GM12874 (cell line): ENCODE measurements around the gene ATP5PB.

Experiments
- TF ChIP-seq, protein P1 (sequence below): IDR thresholded peaks from 2 replicates; pipeline ENCODE4 v1.5.1; 2011; ENCODE audit warnings: low read depth, mild to moderate bottlenecking, control low read depth, low read length, moderate library complexity; ENCODE audit not compliant: insufficient read depth

The ATP5PB gene

DNA sequence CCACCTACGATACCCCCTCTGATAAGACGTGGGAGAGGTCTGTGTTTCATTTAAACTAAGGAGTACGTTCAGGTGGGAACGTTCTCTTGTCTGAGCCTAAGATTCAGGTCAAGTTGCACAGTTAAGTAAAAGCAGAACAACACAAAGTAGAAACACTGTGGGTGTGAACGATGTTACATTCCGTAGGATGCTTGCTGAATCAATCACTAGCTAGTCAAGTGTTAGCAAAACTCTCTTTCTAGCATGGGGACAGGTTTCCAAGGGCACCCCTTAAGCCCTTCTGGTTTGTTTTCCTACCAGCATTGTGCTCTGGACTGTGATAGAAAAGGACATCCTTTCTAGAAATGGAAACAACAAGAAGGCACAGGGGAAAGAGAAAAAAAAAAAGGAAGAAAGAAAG lies 37.9 kb downstream of the ATP5PB start:
- TF ChIP-seq, protein P1, sequence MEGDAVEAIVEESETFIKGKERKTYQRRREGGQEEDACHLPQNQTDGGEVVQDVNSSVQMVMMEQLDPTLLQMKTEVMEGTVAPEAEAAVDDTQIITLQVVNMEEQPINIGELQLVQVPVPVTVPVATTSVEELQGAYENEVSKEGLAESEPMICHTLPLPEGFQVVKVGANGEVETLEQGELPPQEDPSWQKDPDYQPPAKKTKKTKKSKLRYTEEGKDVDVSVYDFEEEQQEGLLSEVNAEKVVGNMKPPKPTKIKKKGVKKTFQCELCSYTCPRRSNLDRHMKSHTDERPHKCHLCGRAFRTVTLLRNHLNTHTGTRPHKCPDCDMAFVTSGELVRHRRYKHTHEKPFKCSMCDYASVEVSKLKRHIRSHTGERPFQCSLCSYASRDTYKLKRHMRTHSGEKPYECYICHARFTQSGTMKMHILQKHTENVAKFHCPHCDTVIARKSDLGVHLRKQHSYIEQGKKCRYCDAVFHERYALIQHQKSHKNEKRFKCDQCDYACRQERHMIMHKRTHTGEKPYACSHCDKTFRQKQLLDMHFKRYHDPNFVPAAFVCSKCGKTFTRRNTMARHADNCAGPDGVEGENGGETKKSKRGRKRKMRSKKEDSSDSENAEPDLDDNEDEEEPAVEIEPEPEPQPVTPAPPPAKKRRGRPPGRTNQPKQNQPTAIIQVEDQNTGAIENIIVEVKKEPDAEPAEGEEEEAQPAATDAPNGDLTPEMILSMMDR, result no peak

DNA sequence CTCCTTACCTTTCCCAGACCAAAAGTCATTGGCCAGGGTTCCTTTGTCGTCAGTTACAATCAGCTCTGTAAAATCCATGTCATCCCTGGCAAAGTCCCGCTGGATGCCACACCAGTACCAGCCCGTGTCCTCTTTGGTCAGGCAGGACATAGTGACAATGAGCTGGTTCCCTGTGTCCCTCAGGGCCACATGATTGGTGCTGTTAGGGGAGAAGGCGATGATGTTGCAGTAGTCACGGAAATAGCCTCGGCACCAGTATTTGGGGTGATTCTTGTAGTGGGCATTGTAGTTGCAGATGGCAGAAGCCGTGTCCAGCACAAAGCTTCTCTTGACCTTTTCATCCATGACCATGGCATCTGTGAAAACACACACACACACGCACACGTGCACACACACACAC lies 39.4 kb downstream of the ATP5PB start:
- TF ChIP-seq, protein P1, result no peak

DNA sequence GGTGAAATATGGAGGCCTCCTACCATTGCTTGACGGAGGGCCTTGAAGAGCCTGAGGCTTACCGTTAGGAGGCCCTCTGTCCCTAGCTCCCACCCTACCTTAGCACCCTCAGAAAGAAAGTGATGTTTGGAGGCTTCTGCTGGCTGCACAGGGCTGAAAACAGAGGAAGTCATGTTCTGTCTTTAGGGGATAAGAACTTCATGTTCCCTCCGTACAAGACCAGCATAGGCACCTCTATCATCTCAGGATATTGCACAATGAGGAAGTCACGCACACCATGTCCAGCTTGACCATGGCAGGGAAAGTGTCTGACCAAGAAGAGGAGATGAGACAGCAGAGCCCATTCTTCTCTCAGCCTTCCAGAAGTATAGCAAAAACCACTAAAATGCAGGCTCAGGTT lies 40.3 kb downstream of the ATP5PB start:
- TF ChIP-seq, protein P1, result no peak

DNA sequence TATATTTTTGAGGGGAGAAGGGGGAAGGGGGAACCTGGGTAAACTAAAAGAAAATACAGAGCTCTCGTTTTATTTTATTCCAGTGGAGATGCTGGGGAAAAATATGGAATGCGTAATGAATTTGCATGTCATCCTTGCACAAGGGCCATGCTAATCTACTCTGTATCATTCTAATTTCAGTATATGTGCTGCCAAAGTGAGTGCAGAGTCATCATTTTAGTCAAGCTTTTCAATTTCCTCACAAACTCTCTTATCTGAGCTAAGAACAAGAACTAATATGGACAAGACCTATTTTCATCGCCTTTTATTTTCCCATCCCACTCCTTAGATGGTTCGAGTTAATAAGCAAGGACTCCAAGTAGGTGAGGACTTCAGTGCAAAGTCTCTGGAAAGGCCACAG lies 41.0 kb downstream of the ATP5PB start:
- TF ChIP-seq, protein P1, result no peak

DNA sequence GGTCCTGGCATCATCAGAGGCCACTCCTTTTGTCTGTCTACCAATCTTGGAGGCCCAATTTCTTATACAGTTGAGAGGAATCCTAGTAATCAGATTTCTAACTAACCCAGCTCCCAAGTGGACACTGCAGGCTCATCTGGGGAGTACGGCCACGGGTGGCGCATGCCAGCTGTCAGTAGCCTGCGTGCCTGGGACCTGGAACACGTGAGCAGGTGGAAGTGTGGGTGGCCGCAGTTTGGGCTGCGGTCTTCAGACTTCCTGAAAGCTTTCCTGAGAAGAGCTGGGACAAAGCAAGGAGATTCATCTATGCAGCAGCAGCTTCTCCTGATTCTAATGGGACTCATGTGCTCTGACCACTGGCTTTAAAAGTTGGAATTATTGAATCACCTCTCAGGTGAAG lies 41.8 kb downstream of the ATP5PB start:
- TF ChIP-seq, protein P1, result no peak

DNA sequence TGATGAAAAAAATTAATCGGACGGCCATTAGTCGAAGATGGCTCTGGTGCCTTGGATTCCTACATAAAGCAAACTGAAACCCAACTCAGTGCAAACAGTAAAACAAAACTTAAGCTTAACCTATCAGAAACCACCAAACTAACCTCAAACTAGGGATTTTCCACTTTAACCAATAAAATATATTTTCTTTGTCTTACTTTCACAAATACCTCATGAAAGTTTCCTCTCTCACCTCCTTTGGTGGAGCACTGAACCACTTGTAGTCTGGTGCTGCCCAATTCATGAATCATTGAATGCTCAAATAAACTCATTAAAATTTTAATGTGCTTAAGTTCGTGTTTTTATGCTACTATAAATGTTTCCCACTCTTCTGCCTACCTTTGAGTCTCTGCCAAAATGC lies 47.1 kb downstream of the ATP5PB start:
- TF ChIP-seq, protein P1, result no peak

DNA sequence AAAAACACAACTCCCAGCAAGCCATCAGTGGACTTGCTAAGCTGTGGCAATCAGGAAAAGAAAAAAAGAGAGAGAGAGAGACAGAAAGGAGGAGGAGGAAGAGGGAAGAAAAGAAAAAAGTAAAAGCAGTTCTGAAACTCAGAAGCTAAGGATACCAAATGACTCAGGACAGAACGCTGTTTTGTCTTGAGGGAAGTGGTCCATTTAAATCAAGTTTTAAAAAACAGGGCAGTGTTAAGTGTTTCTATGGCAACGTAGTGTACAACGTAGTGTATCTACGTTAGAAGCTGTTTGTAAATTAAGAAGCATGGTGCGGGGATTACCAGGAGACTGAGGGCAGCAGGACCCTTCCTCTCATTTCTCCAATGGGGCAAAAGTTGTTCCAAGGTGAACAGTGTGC lies 48.3 kb downstream of the ATP5PB start:
- TF ChIP-seq, protein P1, result no peak

DNA sequence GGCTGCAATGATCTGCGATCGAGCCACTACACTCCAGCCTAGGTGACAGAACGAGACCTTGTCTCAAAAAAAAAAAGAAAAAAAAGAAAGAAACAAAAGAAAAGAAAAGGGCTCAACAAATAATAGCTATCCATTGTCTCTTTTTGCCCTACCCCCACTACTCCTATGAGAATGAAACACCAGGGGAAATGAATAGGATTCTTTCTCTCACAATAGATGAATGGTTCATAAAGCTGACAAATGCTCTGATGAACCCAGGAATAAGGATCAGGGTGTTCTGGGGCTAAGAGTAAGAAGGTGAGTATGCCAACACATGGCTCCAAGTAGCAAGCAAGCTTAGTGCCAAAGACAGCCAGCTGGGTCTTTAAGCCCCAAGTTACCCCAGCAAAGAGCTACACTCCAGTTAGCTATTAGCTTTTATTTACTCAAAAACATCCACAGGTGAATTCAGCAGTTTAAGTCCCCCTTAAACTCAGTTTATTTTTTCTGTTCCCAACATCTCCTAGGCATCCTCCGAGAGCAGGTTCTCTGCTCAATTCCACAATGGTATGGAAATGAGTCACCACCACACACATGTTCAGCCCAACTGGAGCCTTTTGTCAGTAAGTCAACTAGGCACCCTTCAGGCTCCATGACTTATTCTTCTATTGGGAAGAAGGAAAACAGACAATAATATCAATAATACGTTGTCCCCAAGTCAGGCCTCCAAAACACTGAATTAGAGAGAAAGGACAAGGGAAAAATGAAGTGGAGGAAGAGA lies 49.9 kb downstream of the ATP5PB start:
- TF ChIP-seq, protein P1, result no peak
